GM18517 (cell line): Measurements from ENCODE around the gene INHBC.
"Not testable (repeated sequence)": the region's sequence is repeated elsewhere in the genome, so short reads cannot be mapped to it uniquely, and the experiment has no call there.

ENCODE experiments used
- ATAC-seq: cut with Tn5 transposase; IDR thresholded peaks from one replicate; pipeline ENCODE4 v1.9.1; 2021; ENCODE audit warnings: mild to moderate bottlenecking, moderate library complexity; ENCODE audit not compliant: unreplicated experiment

Gene INHBC, protein sequence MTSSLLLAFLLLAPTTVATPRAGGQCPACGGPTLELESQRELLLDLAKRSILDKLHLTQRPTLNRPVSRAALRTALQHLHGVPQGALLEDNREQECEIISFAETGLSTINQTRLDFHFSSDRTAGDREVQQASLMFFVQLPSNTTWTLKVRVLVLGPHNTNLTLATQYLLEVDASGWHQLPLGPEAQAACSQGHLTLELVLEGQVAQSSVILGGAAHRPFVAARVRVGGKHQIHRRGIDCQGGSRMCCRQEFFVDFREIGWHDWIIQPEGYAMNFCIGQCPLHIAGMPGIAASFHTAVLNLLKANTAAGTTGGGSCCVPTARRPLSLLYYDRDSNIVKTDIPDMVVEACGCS

DNA sequence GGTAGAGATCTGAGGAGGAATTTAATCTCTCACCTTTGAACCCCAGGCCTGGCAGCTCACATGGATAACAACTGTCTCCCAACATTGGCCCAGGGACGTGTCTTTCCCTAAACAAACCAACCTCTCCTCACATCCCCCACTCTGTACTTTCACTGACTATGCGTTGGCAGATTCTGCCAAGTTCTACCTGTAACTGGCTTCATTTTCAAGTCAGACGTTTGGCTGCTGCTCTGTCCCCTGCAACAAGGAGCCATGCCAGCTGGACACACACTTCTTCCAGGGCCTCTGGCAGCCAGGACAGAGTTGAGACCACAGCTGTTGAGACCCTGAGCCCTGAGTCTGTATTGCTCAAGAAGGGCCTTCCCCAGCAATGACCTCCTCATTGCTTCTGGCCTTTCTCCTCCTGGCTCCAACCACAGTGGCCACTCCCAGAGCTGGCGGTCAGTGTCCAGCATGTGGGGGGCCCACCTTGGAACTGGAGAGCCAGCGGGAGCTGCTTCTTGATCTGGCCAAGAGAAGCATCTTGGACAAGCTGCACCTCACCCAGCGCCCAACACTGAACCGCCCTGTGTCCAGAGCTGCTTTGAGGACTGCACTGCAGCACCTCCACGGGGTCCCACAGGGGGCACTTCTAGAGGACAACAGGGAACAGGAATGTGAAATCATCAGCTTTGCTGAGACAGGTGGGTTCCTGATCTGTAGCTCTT is at the start of gene INHBC:
Gene INHBC (plus strand): TSS at position 268 of the 707 bp plus-strand sequence. CDS start 103 bp downstream, at position 371.
- ATAC-seq, result no peak

DNA sequence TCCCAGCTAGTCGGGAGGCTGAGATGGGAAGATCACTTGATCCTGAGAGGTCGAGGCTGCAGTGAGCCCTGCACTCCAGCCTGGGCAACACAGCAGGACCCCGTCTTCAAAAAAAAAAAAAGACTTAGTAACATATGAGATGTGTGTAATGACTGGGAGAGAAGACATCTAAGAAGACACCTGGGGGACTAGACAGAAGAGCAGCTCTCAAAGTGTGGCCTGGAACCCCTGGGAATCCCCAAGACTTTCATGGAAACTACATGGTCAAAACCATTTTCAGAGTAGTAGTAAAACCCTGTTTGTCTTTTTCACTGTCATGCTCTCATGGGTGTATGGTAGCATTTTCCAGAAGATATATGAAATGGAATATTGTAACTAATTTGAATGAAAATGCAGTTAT is 49.0 kb upstream of the INHBC start:
- ATAC-seq, result no peak

DNA sequence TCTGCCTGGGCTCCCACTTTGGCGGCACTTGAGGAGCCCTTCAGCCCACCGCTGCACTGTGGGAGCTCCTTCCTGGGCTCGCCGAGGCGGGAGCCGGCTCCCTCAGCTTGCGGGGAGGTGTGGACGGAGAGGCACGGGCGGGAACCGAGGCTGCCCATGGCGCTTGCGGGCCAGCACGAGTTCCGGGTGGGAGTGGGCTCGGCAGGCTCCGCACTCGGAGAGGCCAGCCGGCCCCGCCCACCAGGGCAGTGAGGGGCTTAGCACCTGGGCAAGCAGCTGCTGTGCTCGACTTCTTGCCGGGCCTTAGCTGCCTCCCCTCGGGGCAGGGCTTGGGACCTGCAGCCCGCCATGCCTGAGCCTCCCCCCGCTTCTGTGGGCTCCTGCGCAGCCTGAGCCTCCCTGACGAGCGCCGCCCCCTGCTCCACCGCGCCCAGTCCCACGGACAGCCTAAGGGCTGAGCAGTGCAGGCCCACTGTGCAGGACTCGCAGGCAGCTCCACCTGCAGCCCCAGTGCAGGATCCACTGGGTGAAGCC is 48.3 kb upstream of the INHBC start:
- ATAC-seq, result no peak

DNA sequence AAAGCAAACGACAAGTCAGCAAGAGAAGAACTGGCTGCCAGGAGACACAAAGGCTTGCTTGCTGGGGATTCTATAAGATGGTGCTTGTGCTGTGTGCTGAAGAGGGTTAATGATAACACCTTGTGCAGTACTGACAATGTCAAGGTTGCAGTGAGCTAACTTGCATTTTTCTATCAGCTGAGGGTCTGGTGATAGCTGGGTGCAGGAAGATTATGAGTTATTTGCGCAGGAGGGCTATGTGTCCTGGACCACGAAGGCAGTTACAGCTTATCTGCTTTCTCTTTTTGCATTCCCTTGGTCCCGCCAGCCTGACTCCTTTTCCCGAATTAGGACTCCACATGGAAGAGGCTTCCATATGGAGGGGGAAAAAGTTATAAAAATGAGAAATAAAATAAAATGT is 46.2 kb upstream of the INHBC start:
- no peak for ATAC-seq

DNA sequence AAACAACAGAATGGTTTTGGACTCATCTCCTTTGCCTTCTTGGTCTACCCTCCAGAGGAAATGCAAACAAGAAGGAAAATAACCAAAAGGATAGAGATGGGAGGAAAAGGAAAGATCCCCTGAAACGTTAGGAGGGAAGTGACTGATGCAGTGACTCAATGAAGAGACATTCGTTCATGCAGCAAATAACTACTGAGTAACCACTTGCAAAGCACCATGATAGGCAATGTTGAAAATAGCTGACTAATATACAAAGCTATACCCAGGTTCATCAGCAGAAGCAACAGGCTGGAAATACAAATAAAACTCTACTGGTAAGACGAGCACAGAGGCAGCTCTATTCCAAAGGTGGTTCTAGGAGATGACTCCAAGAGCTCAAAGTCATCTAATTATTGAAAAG is 45.6 kb upstream of the INHBC start:
- ATAC-seq, result no peak

DNA sequence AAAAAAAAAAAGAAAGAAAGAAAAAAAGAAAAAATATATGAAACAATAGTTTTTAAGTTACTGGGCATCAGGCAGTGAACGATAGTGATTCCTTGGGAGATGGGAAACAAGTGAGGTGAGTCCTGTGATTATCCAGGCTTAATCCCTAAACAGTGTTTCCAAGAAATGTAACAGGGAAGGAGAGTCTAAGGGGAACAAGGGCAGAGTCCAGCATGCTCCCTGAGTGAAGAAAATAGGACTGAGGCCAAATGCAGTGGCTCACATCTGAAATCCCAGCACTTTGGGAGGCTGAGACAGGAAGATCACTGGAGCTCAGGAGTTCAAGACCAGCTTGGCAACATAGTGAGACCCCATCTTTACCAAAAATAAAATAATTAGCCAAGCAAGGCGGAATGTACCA is 44.4 kb upstream of the INHBC start:
- no peak for ATAC-seq

DNA sequence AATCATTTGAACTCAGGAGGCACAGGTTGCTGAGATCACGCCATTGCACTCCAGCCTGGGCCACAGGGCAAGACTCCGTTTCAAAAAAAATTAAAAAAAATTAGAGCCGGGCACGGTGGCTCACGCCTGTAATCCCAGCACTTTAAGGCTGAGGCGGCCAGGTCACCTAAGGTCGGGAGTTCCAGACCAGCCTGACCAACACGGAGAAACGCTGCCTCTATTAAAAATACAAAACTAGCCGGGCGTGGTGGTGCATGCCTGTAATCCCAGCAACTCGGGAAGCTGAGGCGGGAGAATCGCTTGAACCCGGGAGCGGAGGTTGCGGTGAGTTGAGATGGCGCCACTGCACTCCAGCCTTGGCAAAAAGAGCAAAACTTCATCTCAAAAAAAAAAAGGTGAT is 39.5 kb upstream of the INHBC start:
- no peak for ATAC-seq

DNA sequence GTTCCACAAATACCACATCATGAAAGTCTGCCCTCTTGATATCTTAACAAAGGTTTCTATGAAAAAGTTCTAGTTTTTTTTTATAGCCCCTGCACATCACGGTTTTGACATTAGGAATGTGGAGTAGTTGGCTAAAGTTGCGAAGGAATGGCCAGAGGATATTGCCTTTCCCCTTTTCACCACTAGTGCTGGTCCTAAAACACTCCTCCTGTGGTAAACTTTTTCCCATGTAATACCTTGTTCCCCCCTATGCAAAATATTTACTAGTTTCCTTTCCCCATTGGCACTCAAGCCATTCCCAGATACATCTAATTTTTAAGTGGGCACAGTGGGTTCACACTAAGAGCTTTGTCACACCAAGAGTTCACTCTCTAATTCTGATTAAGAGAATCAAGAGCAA is 37.1 kb upstream of the INHBC start:
- no peak for ATAC-seq

DNA sequence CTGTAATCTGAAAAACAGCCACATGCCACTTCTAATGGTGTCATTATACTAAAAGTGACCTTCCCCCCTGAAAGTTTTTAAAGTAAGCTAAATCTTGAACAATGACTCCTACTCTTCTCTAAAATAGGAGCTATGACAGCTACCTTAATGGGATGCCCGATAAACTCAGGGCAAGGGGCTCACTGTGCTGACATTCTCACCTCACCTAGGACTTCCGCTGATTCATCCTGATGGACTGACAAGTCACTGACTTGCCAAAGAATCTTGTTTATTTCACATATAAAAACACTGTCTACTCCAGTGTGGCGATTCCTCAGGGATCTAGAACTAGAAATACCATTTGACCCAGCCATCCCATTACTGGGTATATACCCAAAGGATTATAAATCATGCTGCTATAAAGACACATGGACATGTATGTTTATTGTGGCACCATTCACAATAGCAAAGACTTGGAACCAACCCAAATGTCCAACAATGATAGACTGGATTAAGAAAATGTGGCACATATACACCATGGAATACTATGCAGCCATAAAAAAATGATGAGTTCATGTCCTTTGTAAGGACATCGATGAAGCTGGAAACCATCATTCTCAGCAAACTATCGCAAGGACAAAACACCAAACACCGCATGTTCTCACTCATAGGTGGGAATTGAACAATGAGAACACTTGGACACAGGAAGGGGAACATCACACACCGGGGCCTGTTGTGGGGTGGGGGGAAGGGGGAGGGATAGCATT is 34.7 kb upstream of the INHBC start:
- ATAC-seq, result not testable (repeated sequence)

DNA sequence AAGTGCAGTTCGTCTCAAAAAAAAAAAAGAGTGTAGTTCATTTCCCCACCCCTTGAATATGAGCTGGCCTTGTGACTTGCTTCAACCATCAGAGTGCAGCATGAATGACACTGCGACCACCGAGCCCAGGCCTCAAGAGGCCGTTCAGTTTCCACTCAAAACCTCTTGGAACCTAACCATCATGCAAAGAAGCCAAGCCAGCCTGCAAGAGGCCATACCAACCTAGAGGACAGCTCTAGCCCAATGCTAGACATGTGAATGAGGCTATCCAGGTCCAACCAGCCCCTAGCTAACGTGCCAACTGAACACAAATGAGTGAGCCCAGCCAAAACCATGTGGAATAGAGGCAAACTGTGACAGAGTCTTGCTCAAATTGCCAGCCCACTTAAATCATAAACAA is 33.4 kb upstream of the INHBC start:
- no peak for ATAC-seq

DNA sequence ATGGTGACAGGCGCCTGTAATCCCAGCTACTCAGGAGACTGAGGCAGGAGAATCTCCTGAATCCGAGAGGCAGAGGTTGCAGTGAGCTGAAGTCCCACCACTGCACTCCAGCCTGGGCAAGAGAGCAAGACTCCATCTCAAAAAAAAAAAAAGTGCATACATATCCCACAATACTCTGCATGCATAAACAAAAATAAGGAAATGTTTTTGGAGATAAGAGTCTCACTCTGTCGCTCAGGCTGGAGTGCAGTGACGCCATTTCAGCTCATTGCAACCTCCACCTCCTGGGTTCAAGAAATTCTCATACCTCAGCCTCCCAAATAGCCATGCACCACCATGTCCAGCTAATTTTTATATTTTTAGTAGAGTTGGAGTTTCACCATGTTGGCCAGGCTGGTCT is 32.4 kb upstream of the INHBC start:
- ATAC-seq, result not testable (repeated sequence)

DNA sequence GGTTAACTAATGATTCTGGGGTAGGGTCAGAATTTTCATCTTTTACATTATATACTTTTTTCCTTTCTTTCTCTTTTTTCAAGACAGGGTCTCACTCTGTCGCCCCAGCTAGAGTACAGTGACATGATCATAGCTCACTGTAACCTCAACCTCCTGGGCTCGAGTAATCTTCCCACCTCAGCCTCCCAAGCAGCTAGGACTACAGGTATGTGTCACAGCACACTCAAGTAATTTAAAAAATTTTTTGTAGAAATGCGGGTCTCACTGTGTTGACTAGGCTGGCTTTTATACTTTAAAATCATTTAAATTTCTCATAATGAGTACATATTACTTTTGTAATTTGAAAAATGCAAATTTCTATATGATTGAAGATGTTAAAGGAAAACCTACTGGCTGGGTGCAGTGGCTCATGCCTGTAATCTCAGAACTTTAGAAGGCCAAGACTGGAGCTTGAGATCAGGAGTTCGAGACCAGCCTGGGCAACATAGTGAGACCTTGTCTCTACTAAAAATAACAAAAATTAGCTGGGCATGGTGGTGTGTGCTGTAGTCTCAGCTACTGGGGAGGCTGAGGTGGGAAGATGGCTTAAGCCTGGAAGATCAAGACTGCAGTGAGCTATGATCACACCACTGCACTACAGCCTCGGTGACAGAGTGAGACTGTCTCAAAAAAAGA is 29.5 kb upstream of the INHBC start:
- no peak for ATAC-seq

DNA sequence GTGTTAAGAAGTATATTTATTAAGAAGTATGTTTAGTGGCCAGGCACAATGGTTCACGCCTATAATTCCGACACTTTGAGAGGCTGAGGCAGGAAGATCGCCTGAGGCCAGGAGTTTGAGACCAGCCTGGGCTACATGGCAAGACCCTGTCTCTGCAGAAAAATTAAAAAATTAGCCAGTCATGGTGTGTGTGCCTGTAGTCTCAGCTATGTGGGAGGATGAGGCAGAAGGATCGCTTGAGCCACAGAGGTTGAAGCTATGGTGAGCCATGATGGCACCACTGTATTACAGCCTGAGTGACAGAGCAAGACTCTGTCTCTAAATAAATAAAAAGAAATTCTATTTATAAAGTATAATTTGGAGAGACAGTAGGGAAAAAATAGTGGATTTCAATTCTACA is 24.1 kb upstream of the INHBC start:
- no peak for ATAC-seq

DNA sequence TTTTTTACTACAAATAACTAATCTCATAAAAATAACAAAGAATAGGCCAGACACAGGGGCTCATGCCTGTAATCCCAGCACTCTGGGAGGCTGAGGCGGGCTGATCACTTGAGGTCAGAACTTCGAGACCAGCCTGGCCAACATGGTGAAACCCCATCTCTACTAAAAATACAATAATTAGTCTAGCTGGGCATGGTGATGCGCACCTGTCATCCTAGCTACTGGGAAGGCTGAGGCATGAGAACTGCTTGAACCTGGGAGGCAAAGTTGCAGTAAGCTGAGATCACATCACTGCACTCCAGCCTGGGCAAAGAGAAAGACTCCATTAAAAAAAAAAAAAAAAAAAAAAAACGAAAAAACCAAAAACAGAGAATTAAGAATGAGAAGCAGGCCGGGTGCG is 20.4 kb upstream of the INHBC start:
- not testable (repeated sequence) for ATAC-seq

DNA sequence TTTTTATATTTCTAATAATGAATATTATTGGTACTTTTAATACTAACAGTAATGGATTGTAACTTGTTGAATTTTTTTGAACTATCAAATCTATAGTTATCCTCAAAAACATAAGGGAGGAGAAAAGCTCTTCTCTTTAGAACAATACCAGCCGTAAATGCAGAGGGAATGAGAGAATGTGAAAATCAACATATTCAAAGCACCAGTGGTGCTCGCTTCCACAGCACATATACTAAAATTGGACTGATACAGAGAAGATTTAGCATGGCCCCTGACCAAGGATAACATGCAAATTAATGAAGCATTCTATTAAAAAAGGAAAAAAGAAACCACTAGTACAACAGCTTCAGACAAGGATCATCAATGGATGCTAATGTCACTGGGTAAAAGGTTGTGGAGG is 19.5 kb upstream of the INHBC start:
- ATAC-seq, result no peak

DNA sequence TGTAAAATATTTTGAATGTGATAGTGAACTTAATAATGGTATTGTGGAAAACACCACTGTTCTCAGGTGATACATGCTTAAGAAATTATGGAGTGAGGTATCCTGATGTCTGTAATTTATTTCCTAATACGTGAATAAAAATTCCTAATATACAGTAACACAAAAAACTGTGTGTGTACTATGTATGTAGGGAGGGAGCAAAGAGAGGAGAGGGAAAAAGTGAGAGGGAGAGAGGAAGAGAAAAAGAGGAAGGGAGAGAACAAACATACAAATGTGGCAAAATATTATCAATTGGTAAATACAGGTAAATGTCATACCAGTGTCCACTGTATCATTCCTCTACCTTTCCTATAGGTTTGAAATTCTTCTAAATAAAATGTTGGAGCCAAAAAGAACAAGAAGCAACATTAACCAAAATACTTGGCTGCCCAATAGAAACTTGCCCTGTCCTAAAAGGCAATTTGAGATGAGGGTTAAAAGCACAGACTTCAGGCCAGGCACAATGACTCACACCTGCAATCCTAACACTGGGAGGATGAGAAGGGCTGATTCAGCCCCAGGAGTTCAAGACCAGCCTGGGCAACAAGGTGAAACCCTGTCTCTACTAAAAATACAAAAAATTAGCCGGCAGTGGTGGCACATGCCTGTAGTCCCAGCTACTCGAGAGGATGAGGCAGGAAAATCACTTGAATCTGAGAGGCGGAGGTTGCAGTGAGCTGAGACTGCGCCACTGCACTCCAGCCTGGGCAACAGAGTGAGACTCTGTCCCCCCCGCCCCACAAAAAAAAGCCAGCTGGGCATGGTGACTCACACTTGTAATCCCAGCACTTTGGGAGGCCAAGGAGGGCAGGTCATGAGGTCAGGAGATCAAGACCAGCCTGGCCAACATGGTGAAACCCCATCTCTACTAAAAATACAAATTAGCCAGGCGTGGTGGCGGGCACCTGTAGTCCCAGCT is 18.3 kb upstream of the INHBC start:
- ATAC-seq, result no peak

DNA sequence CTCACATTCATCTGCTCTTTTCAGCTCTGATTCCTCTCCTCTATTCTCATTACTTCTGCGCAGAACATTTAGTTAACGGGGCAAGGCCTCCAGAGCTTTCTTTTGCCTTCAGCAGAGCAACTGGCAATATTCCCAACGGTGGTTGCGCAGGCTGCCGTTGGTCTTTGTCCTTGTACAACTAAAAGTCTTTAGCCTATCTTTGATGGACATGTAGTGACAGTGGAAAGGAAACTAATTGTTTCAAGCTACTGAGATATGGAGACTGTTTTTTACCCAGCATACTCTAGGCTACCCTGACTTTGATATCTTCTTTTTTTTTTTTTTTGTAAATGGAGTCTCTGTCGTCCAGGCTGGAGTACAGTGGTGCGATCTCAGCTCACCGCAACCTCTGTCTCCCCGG is 16.3 kb upstream of the INHBC start:
- ATAC-seq, result no peak

DNA sequence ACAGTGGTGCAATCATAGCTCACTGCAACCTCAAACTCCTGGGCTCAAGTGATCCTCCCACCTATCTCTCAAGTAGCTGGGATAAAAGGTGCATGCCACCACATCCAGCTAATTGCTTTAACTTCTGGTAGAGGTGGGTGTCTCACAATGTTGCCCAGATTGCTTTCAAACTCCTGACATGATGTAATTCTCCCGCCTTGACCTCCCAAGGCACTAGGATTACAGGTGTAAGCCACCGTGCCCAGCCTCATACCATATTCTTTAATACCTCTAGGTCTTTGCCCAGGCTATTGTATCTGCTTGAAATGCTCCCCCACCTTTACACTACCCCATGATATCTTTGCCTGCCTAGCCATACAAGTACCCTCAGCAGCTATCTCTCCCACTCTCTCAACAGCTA is 15.1 kb upstream of the INHBC start:
- ATAC-seq, result no peak

DNA sequence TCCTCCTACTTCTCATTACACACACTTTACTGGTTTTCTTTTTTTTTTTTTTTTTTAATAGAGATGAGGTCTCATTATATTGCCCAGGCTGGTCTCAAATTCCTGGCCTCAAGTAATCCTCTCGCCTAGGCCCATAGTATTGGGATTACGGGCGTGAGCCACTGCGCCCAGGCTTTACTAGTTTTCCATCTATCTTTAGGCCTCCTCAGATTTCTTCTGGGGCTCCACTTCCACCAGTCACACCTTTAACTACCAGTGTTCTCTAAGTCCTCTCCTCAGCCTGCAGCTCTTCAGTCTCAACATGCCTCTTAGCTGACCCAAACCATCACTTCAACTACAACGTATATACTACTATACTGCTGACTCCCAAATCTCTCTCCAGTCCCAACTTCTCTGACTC is 14.1 kb upstream of the INHBC start:
- ATAC-seq, result no peak

DNA sequence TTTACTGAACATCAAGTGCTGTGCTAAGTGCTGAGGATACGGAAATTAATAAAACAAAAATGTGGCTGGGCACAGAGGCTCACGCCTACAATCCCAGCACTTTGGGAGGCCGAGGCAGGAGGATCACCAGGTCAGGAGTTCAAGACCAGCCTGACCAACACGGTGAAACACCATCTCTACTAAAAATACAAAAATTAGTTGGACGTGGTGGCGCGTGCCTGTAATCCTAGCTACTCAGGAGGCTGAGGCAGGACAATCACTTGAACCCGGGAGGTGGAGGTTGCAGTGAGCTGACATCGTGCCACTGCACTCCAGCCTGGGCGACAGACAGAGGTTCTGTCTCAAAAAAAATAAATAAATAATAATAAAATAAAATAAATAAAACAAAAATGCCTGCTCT is 7.6 kb upstream of the INHBC start:
- ATAC-seq, result not testable (repeated sequence)
